IMR-90 (cell line): ENCODE data around the gene EIF4EBP2. TPM values are rescaled to one million over a fixed set of nuclear protein-coding genes. Genes with fewer than 3 reads are reported as not detected.
A peak's percentile ranks its signal among the peaks of the same experiment; 100 is the strongest.

Experiments used
- ATAC-seq: fragments of 200-7000 bp; cut with Tn5 transposase; 2 replicates; pipeline ENCODE4 v1.9.1; 2020; ENCODE audit warnings: low read depth, mild to moderate bottlenecking, moderate library complexity
- BruUV-seq: library from RNA; stranded (reverse); fragments of 400-500 nt; replicated peaks from 2 replicates; lab custom pipeline; 2021; lab: Mats Ljungman, UMichigan
- CTCF ChIA-PET: fragments of 300-600 bp; formaldehyde crosslinking; extraction: SDS; loops from one replicate; lab custom pipeline; 2021; ENCODE audit warnings: antibody characterized with exemption; lab: Yijun Ruan, JAX
- POLR2A ChIA-PET: fragments of 300-600 bp; sonication (Branson Sonifier 250); formaldehyde crosslinking; loops from one replicate; lab custom pipeline; 2022; ENCODE audit warnings: antibody characterized with exemption; ENCODE audit not compliant: unreplicated experiment; lab: Charles Lee
- DNase-seq: peaks from one replicate; pipeline ENCODE4 v3.0.0; 2013
- H2AFZ ChIP-seq: replicated peaks from 2 replicates; pipeline ENCODE3; 2013; ENCODE audit warnings: low read length, mild to moderate bottlenecking; ENCODE audit not compliant: poor library complexity
- H2AK5ac ChIP-seq: 2 replicates; pipeline ENCODE4 v1.6.1; 2013; ENCODE audit warnings: low read depth, low read length, inconsistent platforms
- H2AK9ac ChIP-seq: replicated peaks from 2 replicates; pipeline ENCODE3; 2013; ENCODE audit warnings: mild to moderate bottlenecking, low read depth, low read length, moderate library complexity; ENCODE audit not compliant: poor library complexity
- H2BK120ac ChIP-seq: 2 replicates; pipeline ENCODE4 v1.6.1; 2013; ENCODE audit warnings: low read depth, low read length, inconsistent platforms
- H2BK15ac ChIP-seq: 3 replicates; pipeline ENCODE4 v1.6.1; 2013; ENCODE audit warnings: low read depth, low read length, inconsistent platforms
- H2BK20ac ChIP-seq: 2 replicates; pipeline ENCODE4 v1.6.1; 2013; ENCODE audit warnings: low read depth, mild to moderate bottlenecking, inconsistent platforms, low read length, moderate library complexity
- H2BK5ac ChIP-seq: 2 replicates; pipeline ENCODE4 v1.6.1; 2013; ENCODE audit warnings: mild to moderate bottlenecking, low read depth, low read length, inconsistent platforms; ENCODE audit not compliant: poor library complexity, severe bottlenecking
- H3K14ac ChIP-seq: replicated peaks from 2 replicates; pipeline ENCODE4 v1.6.1; 2013; ENCODE audit warnings: low read depth, low read length, inconsistent platforms
- H3K18ac ChIP-seq: 2 replicates; pipeline ENCODE4 v1.6.1; 2013; ENCODE audit warnings: low read depth, low read length, control low read depth
- H3K23ac ChIP-seq: 2 replicates; pipeline ENCODE4 v1.6.1; 2013; ENCODE audit warnings: low read depth, low read length, inconsistent platforms
- H3K27ac ChIP-seq: 2 replicates; pipeline ENCODE4 v1.5.1; 2013; ENCODE audit warnings: mild to moderate bottlenecking, control low read depth, low read length; ENCODE audit not compliant: insufficient read depth
- H3K27me3 ChIP-seq: 2 replicates; pipeline ENCODE4 v1.6.1; 2013; ENCODE audit warnings: low read length; ENCODE audit not compliant: control insufficient read depth, insufficient read depth
- H3K36me3 ChIP-seq: 2 replicates; pipeline ENCODE4 v1.6.1; 2013; ENCODE audit warnings: low read length, mixed read lengths; ENCODE audit not compliant: control insufficient read depth, insufficient read depth
- H3K4ac ChIP-seq: 2 replicates; pipeline ENCODE4 v1.6.1; 2013; ENCODE audit warnings: low read depth, low read length, inconsistent platforms
- H3K4me1 ChIP-seq: 2 replicates; pipeline ENCODE4 v1.6.1; 2013; ENCODE audit warnings: low read length, mixed read lengths; ENCODE audit not compliant: control insufficient read depth, insufficient read depth
- H3K4me2 ChIP-seq: 2 replicates; pipeline ENCODE4 v1.6.1; 2013; ENCODE audit warnings: low read depth, mild to moderate bottlenecking, control low read depth, low read length, moderate library complexity
- H3K4me3 ChIP-seq: 2 replicates; pipeline ENCODE4 v1.5.1; 2013; ENCODE audit warnings: low read depth, mild to moderate bottlenecking, control low read depth, low read length, moderate library complexity; ENCODE audit not compliant: insufficient read depth
- H3K56ac ChIP-seq: 2 replicates; pipeline ENCODE4 v1.6.1; 2013; ENCODE audit warnings: low read length, inconsistent platforms; ENCODE audit not compliant: insufficient read depth; ENCODE audit errors: extremely low read depth
- H3K79me1 ChIP-seq, 2 experiments: 2 replicates each; pipeline ENCODE4 v1.6.1; 2013; ENCODE audit warnings: low read length in 2 of 2, inconsistent platforms in 1 of 2, low read depth in 1 of 2
- H3K9ac ChIP-seq: 2 replicates; pipeline ENCODE4 v1.6.1; 2013; ENCODE audit warnings: low read depth, low read length, control low read depth
- H3K9me1 ChIP-seq: 2 replicates; pipeline ENCODE4 v1.6.1; 2013; ENCODE audit warnings: low read length, inconsistent platforms; ENCODE audit not compliant: insufficient read depth
- H3K9me3 ChIP-seq: 2 replicates; pipeline ENCODE4 v1.6.1; 2013; ENCODE audit warnings: low read length; ENCODE audit not compliant: control insufficient read depth, insufficient read depth
- H4K20me1 ChIP-seq: 2 replicates; pipeline ENCODE4 v1.6.1; 2013; ENCODE audit warnings: low read length, inconsistent platforms; ENCODE audit not compliant: insufficient read depth
- H4K5ac ChIP-seq: 2 replicates; pipeline ENCODE4 v1.6.1; 2013; ENCODE audit warnings: mild to moderate bottlenecking, low read depth, low read length, control low read depth
- H4K8ac ChIP-seq, 2 experiments: 2 replicates each; pipeline ENCODE4 v1.6.1; 2013; ENCODE audit warnings: low read depth in 2 of 2, low read length in 2 of 2, control low read depth in 1 of 2, inconsistent platforms in 1 of 2
- H4K91ac ChIP-seq: 2 replicates; pipeline ENCODE4 v1.6.1; 2013; ENCODE audit warnings: low read depth, low read length, inconsistent platforms; ENCODE audit not compliant: insufficient read depth
- CEBPB ChIP-seq: IDR thresholded peaks from 2 replicates; pipeline ENCODE4 v1.6.1; 2012; ENCODE audit warnings: low read depth, low read length, improper control_type of control experiment
- FOS ChIP-seq: fragments of 150-350 bp; IDR thresholded peaks from 2 replicates; pipeline ENCODE4 v1.6.1; 2016; ENCODE audit warnings: low read depth, low read length
- MAZ ChIP-seq: IDR thresholded peaks from 2 replicates; pipeline ENCODE4 v1.6.1; 2012; ENCODE audit warnings: low read depth, mild to moderate bottlenecking, low read length, improper control_type of control experiment, moderate library complexity, borderline replicate concordance
- MXI1 ChIP-seq: IDR thresholded peaks from 2 replicates; pipeline ENCODE4 v1.6.1; 2012; ENCODE audit warnings: low read depth, mild to moderate bottlenecking, low read length, moderate library complexity, borderline replicate concordance
- NFE2L2 ChIP-seq: fragments of 150-350 bp; IDR thresholded peaks from 2 replicates; pipeline ENCODE4 v1.6.1; 2016; ENCODE audit warnings: low read depth, mild to moderate bottlenecking, low read length
- POLR2A ChIP-seq: IDR thresholded peaks from 2 replicates; pipeline ENCODE4 v1.6.1; 2012; ENCODE audit warnings: mild to moderate bottlenecking, low read depth, low read length
- RAD21 ChIP-seq: IDR thresholded peaks from 2 replicates; pipeline ENCODE4 v1.6.1; 2012; ENCODE audit warnings: low read length, improper control_type of control experiment
- RCOR1 ChIP-seq: IDR thresholded peaks from 2 replicates; pipeline ENCODE4 v1.6.1; 2012; ENCODE audit warnings: mild to moderate bottlenecking, low read length, improper control_type of control experiment; ENCODE audit not compliant: insufficient replicate concordance
- RFX5 ChIP-seq: IDR thresholded peaks from 2 replicates; pipeline ENCODE4 v1.8.0; 2012; ENCODE audit warnings: low read depth, mild to moderate bottlenecking, low read length, moderate library complexity
- SMC3 ChIP-seq: fragments of 150-350 bp; IDR thresholded peaks from 2 replicates; pipeline ENCODE4 v1.6.1; 2016; ENCODE audit warnings: low read depth, mild to moderate bottlenecking, antibody characterized with exemption, low read length, moderate library complexity
- WGBS, 2 experiments: methylation state at CpG; one replicate each; pipeline versions ENCODE4 v1.1.5 to v1.1.7; 2013; ENCODE audit warnings: missing lambda C conversion rate in 2 of 2; ENCODE audit not compliant: insufficient read length in 1 of 2; ENCODE audit errors: extremely low coverage in 2 of 2; 5-methylcytosine and 5-hydroxymethylcytosine counted together
- dilution Hi-C: fragments of 300-500 bp; cut with HindIII; formaldehyde crosslinking; loops from one replicate; pipeline ENCODE4 v1.14.3; 2018; ENCODE audit warnings: low sequenced_read_pairs; ENCODE audit not compliant: unreplicated experiment
- in situ Hi-C: fragments of 300-500 bp; cut with MboI; formaldehyde crosslinking; loops from 3 replicates; pipeline ENCODE4 v1.14.3; 2019; ENCODE audit warnings: low sequenced_read_pairs, inconsistent platforms, mixed read lengths
- intact Hi-C: fragments of 100-400 bp; cut with micrococcal nuclease; formaldehyde crosslinking; loops from 2 replicates; pipeline ENCODE4 v1.10.0; 2022
- polyA plus RNA-seq, 3 experiments: library from polyadenylated mRNA; depleted of rRNA; stranded (reverse); fragments of >200 nt; gene quantifications; 2 replicates each; pipeline ENCODE4 v1.2.3, GENCODE V29; 2012; ENCODE audit warnings: low replicate concordance in 1 of 3
- total RNA-seq: library from RNA; depleted of rRNA; stranded (reverse); fragments of >200 nt; gene quantifications from 2 replicates; pipeline ENCODE4 v1.2.3, GENCODE V29; 2012
- TF ChIP-seq, protein P1 (sequence below): conservative IDR thresholded peaks from 2 replicates; pipeline ENCODE4 v1.5.1; 2012; ENCODE audit warnings: mild to moderate bottlenecking, low read depth, low read length, improper control_type of control experiment
- TF ChIP-seq, protein P2 (sequence below): fragments of 150-350 bp; IDR thresholded peaks from 2 replicates; pipeline ENCODE4 v1.6.1; 2016; ENCODE audit warnings: low read depth, mild to moderate bottlenecking, low read length, moderate library complexity, borderline replicate concordance

Gene EIF4EBP2
- total and polyA plus RNA-seq, 2 of the 4 experiments (the other 2 are of a cell fraction): 13.7 to 15.6 TPM

DNA sequence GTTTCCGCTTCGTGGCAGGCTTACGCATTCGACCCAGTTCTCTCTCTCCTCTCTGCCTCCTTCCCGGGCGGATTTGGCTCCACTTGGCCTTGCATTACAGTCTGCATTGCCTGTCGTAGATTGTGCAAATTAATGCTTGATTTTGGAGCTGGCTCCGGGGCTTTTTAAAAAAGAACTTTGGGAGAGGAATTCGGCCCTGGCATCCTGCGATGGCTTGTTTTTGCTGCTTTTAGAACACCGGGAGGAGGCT lies 767 bp downstream of the EIF4EBP2 start:
- H3K27me3 ChIP-seq: no peaks in the 10 kb centered on the region
- peak overlapping the region; percentile 90 for H3K4me2 ChIP-seq
- peak overlapping the region; percentile 80 for H3K4ac ChIP-seq
- DNase-seq (no peak), ATAC-seq (no peak)
- no peaks in the 10 kb centered on the region for H3K9me3 ChIP-seq
- in situ Hi-C loops: no loop called here
- H2BK5ac ChIP-seq: peak overlapping the region; percentile 61
- H2BK20ac ChIP-seq: no peak overlapping the region
- ChIA-PET POLR2A (interaction anchor here (0.6 to 0.7 kb wide), 2 partner anchors 38 to 429 kb away, joined by 3 to 4 read pairs; no protein-coding TSS in a partner anchor), CTCF (interaction anchor here (1.5 kb wide), 1 partner anchor 259 kb away, joined by 3 read pairs; the partner anchor contains the start of gene TYSND1)
- peak overlapping the region; percentile 98 for H3K14ac ChIP-seq
- H3K4me3 ChIP-seq: peak overlapping the region; percentile 81
- H4K5ac ChIP-seq: peak overlapping the region; percentile 14; the same call in 1 of the 2 replicates
- no peaks in the 10 kb centered on the region for H3K9me1 ChIP-seq
- H4K20me1 ChIP-seq: peaks cover 40% of the 10 kb centered on the region
- H2BK120ac ChIP-seq: no peak overlapping the region
- H4K8ac ChIP-seq: peak overlapping the region in 1 of 2 experiments; percentile 39; a peak in 2 of 4 replicates
- no peaks in the 10 kb centered on the region for H3K36me3 ChIP-seq
- dilution Hi-C loops: no loop called here
- WGBS, 2 experiments: 0% methylated on average over 2 of the region's 11 CpGs; no CpG with 5 or more reads in 1 of the 2 experiments
- peak overlapping the region; percentile 77; the same call in 1 of the 2 replicates for H3K56ac ChIP-seq
- TF ChIP-seq SMC3: no peak
- no peak for TF ChIP-seq RFX5
- no peak for TF ChIP-seq CEBPB
- no peak for TF ChIP-seq RAD21
- TF ChIP-seq FOS: no peak
- TF ChIP-seq POLR2A: no peak
- TF ChIP-seq RCOR1: no peak
- TF ChIP-seq NFE2L2: no peak
- TF ChIP-seq, protein P1, sequence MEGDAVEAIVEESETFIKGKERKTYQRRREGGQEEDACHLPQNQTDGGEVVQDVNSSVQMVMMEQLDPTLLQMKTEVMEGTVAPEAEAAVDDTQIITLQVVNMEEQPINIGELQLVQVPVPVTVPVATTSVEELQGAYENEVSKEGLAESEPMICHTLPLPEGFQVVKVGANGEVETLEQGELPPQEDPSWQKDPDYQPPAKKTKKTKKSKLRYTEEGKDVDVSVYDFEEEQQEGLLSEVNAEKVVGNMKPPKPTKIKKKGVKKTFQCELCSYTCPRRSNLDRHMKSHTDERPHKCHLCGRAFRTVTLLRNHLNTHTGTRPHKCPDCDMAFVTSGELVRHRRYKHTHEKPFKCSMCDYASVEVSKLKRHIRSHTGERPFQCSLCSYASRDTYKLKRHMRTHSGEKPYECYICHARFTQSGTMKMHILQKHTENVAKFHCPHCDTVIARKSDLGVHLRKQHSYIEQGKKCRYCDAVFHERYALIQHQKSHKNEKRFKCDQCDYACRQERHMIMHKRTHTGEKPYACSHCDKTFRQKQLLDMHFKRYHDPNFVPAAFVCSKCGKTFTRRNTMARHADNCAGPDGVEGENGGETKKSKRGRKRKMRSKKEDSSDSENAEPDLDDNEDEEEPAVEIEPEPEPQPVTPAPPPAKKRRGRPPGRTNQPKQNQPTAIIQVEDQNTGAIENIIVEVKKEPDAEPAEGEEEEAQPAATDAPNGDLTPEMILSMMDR: no peak
- no peak for TF ChIP-seq MAZ
- TF ChIP-seq MXI1: no peak
- TF ChIP-seq, protein P2, sequence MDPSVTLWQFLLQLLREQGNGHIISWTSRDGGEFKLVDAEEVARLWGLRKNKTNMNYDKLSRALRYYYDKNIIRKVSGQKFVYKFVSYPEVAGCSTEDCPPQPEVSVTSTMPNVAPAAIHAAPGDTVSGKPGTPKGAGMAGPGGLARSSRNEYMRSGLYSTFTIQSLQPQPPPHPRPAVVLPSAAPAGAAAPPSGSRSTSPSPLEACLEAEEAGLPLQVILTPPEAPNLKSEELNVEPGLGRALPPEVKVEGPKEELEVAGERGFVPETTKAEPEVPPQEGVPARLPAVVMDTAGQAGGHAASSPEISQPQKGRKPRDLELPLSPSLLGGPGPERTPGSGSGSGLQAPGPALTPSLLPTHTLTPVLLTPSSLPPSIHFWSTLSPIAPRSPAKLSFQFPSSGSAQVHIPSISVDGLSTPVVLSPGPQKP: no peak
- peaks cover 3 to 30% of the 10 kb centered on the region in 2 experiments; a peak in 3 of 4 replicates for H3K79me1 ChIP-seq
- H3K4me1 ChIP-seq: no peaks in the 10 kb centered on the region
- H2BK15ac ChIP-seq: no peak overlapping the region
- no TSS peak for BruUV-seq
- H3K9ac ChIP-seq: peak overlapping the region; percentile 83
- 0 out of 2 replicates have a peak overlapping the region, but pooled peaks have one; percentile 7 for H3K18ac ChIP-seq
- H3K27ac ChIP-seq: peak overlapping the region; percentile 73
- H2AK9ac ChIP-seq: peak overlapping the region; percentile 87
- intact Hi-C loops: loop anchor here (1.0 kb wide), 1 partner anchor 22 kb away; the partner anchor contains the start of gene LRRC20
- peak overlapping the region; percentile 60; the same call in 1 of the 2 replicates for H2AK5ac ChIP-seq
- peak overlapping the region; percentile 80 for H2AFZ ChIP-seq
- H3K23ac ChIP-seq: peak overlapping the region; percentile 96
- peak overlapping the region; percentile 80 for H4K91ac ChIP-seq
